Heart left ventricle (tissue), 13 donors: ENCODE data around the gene KRT77.

ENCODE experiments used
- POLR2A ChIP-seq, 2 donors: fragments of 450-650 bp; IDR thresholded peaks; one replicate each; pipeline ENCODE4 v1.6.1; 2017; ENCODE audit warnings: antibody characterized with exemption in 2 of 2, mild to moderate bottlenecking in 2 of 2, moderate library complexity in 2 of 2
- TF ChIP-seq, protein P1 (sequence below), 12 donors: fragments of 200-600 bp; sonication (generic) in 4 of 12; IDR thresholded peaks; one replicate each; pipeline versions ENCODE4 v1.5.0 to v1.8.0; 2018 to 2022; ENCODE audit warnings: antibody characterized with exemption in 12 of 12, mild to moderate bottlenecking in 5 of 12
- donor health status: ischemic (EF 13 %, LVEDD 7.1; RV severe dilation, severe dysfunction).
- donor health status: DM: no; HTN: yes; CAD: no.
- donor health status: DM: no; HTN: no; CAD: no.
- donor health status: ischemic (EF 25% LVEDD 6.9; RV normal size, moderate dysfunction).
- donor health status: ischemic (EF 25% LVEDD 5.7; RV mildly dilated, moderate dysfunction).
- donor health status: ischemic (EF 35%, LVEDD 5.7; RV mildly dilated, moderate dysfunction).
- donor health status: nonischemic (EF 11% LVEDD 7.7; RV severe dilation, severe dysfunction).
- donor health status: DM: yes; HTN: yes; CAD: no.
- donor health status: PGD.
- donor health status: ischemic (EF 29% LVEDD 5.4; RV normal size, mild dysfunction).
- donor health status: nonischemic (EF 23%, LVEDD 6.1; RV moderate dilation, normal function).

DNA sequence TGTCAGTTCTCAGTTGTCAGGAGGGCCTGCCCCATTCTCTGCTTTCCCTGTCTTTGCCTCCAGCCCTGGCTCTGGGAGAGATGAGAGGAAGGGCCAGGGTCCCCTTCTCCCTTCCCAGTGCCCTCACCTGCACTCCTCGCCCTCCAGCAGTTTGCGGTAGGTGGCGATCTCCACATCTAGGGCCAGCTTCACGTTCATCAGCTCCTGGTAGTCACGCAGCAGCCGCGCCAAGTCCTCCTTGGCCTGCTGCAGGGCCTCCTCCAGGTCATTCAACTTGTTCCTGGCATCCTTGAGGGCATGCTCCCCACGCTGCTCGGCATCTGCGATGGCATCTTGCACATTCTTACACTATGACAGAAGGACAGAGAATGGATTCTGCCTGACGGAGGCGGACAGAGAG, 56.7 kb downstream of the KRT77 start:
- no peak for TF ChIP-seq POLR2A (IDR thresholded peaks at IDR 0.05)
- TF ChIP-seq, protein P1, sequence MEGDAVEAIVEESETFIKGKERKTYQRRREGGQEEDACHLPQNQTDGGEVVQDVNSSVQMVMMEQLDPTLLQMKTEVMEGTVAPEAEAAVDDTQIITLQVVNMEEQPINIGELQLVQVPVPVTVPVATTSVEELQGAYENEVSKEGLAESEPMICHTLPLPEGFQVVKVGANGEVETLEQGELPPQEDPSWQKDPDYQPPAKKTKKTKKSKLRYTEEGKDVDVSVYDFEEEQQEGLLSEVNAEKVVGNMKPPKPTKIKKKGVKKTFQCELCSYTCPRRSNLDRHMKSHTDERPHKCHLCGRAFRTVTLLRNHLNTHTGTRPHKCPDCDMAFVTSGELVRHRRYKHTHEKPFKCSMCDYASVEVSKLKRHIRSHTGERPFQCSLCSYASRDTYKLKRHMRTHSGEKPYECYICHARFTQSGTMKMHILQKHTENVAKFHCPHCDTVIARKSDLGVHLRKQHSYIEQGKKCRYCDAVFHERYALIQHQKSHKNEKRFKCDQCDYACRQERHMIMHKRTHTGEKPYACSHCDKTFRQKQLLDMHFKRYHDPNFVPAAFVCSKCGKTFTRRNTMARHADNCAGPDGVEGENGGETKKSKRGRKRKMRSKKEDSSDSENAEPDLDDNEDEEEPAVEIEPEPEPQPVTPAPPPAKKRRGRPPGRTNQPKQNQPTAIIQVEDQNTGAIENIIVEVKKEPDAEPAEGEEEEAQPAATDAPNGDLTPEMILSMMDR (IDR thresholded peaks at IDR 0.05): no peak
